ENCODE measurements around the gene SNCAIP. TPM values are rescaled to one million over a fixed set of nuclear protein-coding genes. Genes with fewer than 3 reads are reported as not detected.

The SNCAIP gene
- total RNA-seq, 2 experiments from 2014 or later: not detected

- H3K36me3 Mint-ChIP-seq (ENCODE audit: low read depth): no peaks in the 10 kb centered on the region
- no peaks in the 10 kb centered on the region for H3K27me3 Mint-ChIP-seq
- no peak overlapping the region for H3K4me3 Mint-ChIP-seq
- ChIA-PET POLR2A (no interaction called here), CTCF (no interaction called here)
- H3K27ac Mint-ChIP-seq: no peak overlapping the region
- no peak for DNase-seq
- H3K4me1 Mint-ChIP-seq: no peaks in the 10 kb centered on the region
- no peaks in the 10 kb centered on the region for H3K9me3 Mint-ChIP-seq
These were observed 108.1 kb downstream of the SNCAIP start for GRCh38 chr5:122420091-122420490.

- Mint-ChIP-seq H3K9me3 (no peaks in the 10 kb centered on the region), H3K36me3 (ENCODE audit: low read depth) (no peaks in the 10 kb centered on the region), H3K4me3 (no peak overlapping the region), H3K4me1 (no peaks in the 10 kb centered on the region), H3K27me3 (no peaks in the 10 kb centered on the region), H3K27ac (no peak overlapping the region)
- ChIA-PET POLR2A (no interaction called here), CTCF (no interaction called here)
- DNase-seq: no peak
These were observed 108.7 kb downstream of the SNCAIP start for GRCh38 chr5:122420537-122421236.

- Mint-ChIP-seq H3K36me3 (ENCODE audit: low read depth) (no peaks in the 10 kb centered on the region), H3K27me3 (no peaks in the 10 kb centered on the region), H3K4me1 (no peaks in the 10 kb centered on the region), H3K9me3 (no peaks in the 10 kb centered on the region), H3K4me3 (no peak overlapping the region), H3K27ac (no peak overlapping the region)
- no peak for DNase-seq
- CTCF ChIA-PET: no interaction called here
- POLR2A ChIA-PET: no interaction called here
These were observed 109.5 kb downstream of the SNCAIP start for GRCh38 chr5:122421374-122422079.

DNA sequence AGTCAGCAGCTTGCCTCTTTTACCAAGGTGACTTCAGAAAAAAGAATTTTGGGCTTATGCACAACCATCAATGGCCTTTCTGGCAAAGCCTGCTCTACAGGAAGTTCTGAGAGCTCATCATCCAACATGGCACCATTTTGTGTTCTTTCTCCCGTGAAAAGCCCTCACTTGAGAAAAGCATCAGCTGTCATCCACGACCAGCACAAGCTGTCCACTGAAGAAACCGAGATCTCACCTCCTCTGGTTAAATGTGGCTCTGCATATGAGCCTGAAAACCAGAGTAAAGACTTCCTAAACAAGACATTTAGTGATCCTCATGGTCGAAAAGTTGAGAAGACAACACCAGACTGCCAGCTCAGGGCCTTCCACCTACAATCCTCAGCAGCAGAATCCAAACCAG lies 111.2 kb downstream of the SNCAIP start:
- no peak for DNase-seq
- ChIA-PET CTCF (no interaction called here), POLR2A (no interaction called here)
- Mint-ChIP-seq H3K9me3 (no peaks in the 10 kb centered on the region), H3K4me1 (no peaks in the 10 kb centered on the region), H3K4me3 (no peak overlapping the region), H3K36me3 (ENCODE audit: low read depth) (no peaks in the 10 kb centered on the region), H3K27ac (no peak overlapping the region), H3K27me3 (no peaks in the 10 kb centered on the region)

DNA sequence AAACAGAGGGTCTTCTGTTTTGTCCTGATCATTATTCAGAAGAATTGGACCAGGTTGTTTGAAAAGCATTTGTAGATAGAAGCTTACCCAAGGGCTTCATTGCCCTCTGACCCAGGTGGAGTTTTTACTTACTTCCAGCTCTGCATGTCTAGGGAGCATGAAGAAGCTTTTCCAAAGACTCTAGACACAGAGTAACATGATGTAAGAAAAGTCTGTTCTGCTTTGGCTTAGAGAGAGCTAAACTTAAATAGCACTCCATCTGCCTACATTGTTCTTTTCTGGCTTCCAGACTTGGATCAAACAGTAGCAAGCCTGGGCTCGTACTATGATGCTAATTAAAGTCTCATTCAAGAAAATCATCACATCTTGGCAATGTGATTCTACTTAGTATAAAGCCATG lies 112.1 kb downstream of the SNCAIP start:
- ChIA-PET CTCF (no interaction called here), POLR2A (no interaction called here)
- Mint-ChIP-seq H3K27ac (no peak overlapping the region), H3K27me3 (no peaks in the 10 kb centered on the region), H3K36me3 (ENCODE audit: low read depth) (no peaks in the 10 kb centered on the region), H3K9me3 (no peaks in the 10 kb centered on the region), H3K4me1 (no peaks in the 10 kb centered on the region), H3K4me3 (no peak overlapping the region)
- no peak for DNase-seq

- no peak overlapping the region for H3K27ac Mint-ChIP-seq
- CTCF ChIA-PET: no interaction called here
- no peak overlapping the region for H3K4me3 Mint-ChIP-seq
- no peak for DNase-seq
- no peaks in the 10 kb centered on the region for H3K36me3 Mint-ChIP-seq (ENCODE audit: low read depth)
- no peaks in the 10 kb centered on the region for H3K9me3 Mint-ChIP-seq
- POLR2A ChIA-PET: no interaction called here
- H3K4me1 Mint-ChIP-seq: no peaks in the 10 kb centered on the region
- no peaks in the 10 kb centered on the region for H3K27me3 Mint-ChIP-seq
These were observed 114.3 kb downstream of the SNCAIP start for GRCh38 chr5:122426301-122426700.

- no peaks in the 10 kb centered on the region for H3K36me3 Mint-ChIP-seq (ENCODE audit: low read depth)
- H3K27ac Mint-ChIP-seq: no peak overlapping the region
- H3K4me3 Mint-ChIP-seq: no peak overlapping the region
- DNase-seq: no peak
- ChIA-PET POLR2A (no interaction called here), CTCF (no interaction called here)
- no peaks in the 10 kb centered on the region for H3K27me3 Mint-ChIP-seq
- no peaks in the 10 kb centered on the region for H3K9me3 Mint-ChIP-seq
- no peaks in the 10 kb centered on the region for H3K4me1 Mint-ChIP-seq
These were observed 115.6 kb downstream of the SNCAIP start for GRCh38 chr5:122427621-122428020.

GRCh38 chr5:122429545-122430318 lies 117.7 kb downstream of the SNCAIP start:
- H3K27ac Mint-ChIP-seq: no peak overlapping the region
- CTCF ChIA-PET: no interaction called here
- H3K27me3 Mint-ChIP-seq: no peaks in the 10 kb centered on the region

DNA sequence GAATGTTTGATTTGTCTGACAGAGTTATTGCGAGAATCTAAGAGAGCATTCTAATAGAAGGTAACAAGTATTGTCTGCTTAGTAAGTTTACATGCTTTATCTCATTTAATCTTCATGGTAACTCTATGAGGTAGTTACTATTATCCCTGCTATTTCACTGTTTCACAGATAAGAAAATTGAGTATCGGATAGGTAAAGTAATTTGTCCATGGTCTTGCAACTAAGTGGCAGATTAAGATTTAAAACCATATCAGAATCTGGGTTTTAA lies 118.2 kb downstream of the SNCAIP start:
- H3K27ac Mint-ChIP-seq: no peak overlapping the region
- H3K9me3 Mint-ChIP-seq: no peaks in the 10 kb centered on the region
- H3K36me3 Mint-ChIP-seq (ENCODE audit: low read depth): no peaks in the 10 kb centered on the region
- H3K4me3 Mint-ChIP-seq: no peak overlapping the region
- DNase-seq: no peak
- no peaks in the 10 kb centered on the region for H3K27me3 Mint-ChIP-seq
- ChIA-PET POLR2A (no interaction called here), CTCF (no interaction called here)
- H3K4me1 Mint-ChIP-seq: no peaks in the 10 kb centered on the region

More at GRCh38 chr5:122429545-122430318, 117.7 kb downstream of the SNCAIP start:
- Mint-ChIP-seq H3K9me3 (no peaks in the 10 kb centered on the region), H3K36me3 (ENCODE audit: low read depth) (no peaks in the 10 kb centered on the region), H3K4me1 (no peaks in the 10 kb centered on the region), H3K4me3 (no peak overlapping the region)
- POLR2A ChIA-PET: no interaction called here
- no peak for DNase-seq

- ChIA-PET CTCF (interaction anchor here (0.6 to 0.7 kb wide), 2 partner anchors 68 to 1118 kb away, joined by 3 to 5 read pairs; no protein-coding TSS in a partner anchor), POLR2A (no interaction called here)
- H3K27me3 Mint-ChIP-seq: no peaks in the 10 kb centered on the region
- no peak overlapping the region for H3K27ac Mint-ChIP-seq
- H3K36me3 Mint-ChIP-seq (ENCODE audit: low read depth): no peaks in the 10 kb centered on the region
- no peak for DNase-seq
- no peaks in the 10 kb centered on the region for H3K9me3 Mint-ChIP-seq
- no peaks in the 10 kb centered on the region for H3K4me1 Mint-ChIP-seq
- H3K4me3 Mint-ChIP-seq: no peak overlapping the region
These were observed 119.3 kb downstream of the SNCAIP start for GRCh38 chr5:122431298-122431697.

DNA sequence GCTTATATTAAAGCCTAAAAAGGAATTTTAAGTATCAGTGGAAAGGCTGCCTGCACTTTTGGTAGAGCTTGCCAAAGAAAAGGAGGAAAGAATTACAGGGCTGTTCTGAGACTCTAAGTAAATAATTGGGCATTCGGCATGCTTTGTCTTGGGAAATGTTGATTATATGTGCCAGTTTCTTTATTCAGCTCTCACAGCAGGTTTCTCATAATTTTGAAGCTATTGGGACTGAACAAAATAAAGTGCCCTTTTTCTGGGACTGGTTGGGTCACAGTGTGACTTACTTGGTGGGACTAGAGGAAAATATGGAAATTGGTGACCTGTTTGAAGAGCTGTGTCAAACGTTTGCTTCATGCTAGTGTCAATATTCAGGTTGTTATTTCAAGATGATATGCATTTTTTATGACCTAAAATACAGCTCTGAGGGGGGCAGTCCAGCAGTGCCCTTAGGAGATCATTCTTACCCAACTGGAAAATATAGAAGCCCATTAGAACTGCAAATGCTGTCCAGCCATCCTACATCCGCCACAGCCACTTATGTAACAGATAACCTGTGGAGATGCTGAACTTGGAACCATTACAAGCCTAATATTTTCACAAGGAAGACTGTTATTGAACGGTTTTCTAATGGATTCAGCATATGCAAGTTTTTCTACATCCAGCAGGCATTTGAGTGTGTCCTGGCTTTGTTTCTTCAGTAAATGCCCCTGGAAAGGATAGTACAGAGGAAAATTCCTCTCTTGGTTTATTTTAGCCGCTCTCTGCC lies 122.4 kb downstream of the SNCAIP start:
- CTCF ChIA-PET: interaction anchor here (0.5 kb wide), 1 partner anchor 119 kb away, joined by 3 read pairs; no protein-coding TSS in a partner anchor
- no peaks in the 10 kb centered on the region for H3K4me1 Mint-ChIP-seq
- H3K4me3 Mint-ChIP-seq: no peak overlapping the region
- no peaks in the 10 kb centered on the region for H3K36me3 Mint-ChIP-seq (ENCODE audit: low read depth)
- H3K27ac Mint-ChIP-seq: no peak overlapping the region
- H3K27me3 Mint-ChIP-seq: no peaks in the 10 kb centered on the region
- DNase-seq: no peak
- POLR2A ChIA-PET: no interaction called here
- H3K9me3 Mint-ChIP-seq: no peaks in the 10 kb centered on the region

GRCh38 chr5:122435234-122435633 lies 123.2 kb downstream of the SNCAIP start:
- Mint-ChIP-seq H3K27ac (no peak overlapping the region), H3K4me1 (no peaks in the 10 kb centered on the region), H3K36me3 (ENCODE audit: low read depth) (no peaks in the 10 kb centered on the region), H3K9me3 (no peaks in the 10 kb centered on the region), H3K27me3 (no peaks in the 10 kb centered on the region), H3K4me3 (no peak overlapping the region)
- ChIA-PET CTCF (no interaction called here), POLR2A (no interaction called here)
- no peak for DNase-seq

DNA sequence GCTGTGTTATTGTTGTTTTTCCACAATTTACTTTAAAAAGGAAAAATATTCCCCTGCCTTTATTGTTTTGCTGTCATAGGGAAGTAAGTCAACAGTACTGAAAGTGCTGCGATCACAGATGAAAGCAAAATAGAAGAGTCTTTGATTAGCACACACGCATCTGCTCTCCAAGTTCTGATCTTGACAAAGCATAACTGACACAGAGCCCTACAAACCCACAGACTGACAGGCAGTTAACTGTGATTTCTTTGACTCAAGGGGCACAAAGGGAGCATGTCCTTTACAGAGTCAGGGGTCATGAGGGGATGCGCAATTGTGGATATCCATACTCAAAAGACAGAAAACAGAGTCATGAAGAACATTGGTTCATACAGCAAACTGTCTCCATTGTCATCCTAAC lies 123.7 kb downstream of the SNCAIP start:
- H3K4me3 Mint-ChIP-seq: no peak overlapping the region
- DNase-seq: no peak
- no peaks in the 10 kb centered on the region for H3K27me3 Mint-ChIP-seq
- H3K4me1 Mint-ChIP-seq: no peaks in the 10 kb centered on the region
- H3K27ac Mint-ChIP-seq: no peak overlapping the region
- ChIA-PET POLR2A (no interaction called here), CTCF (no interaction called here)
- H3K9me3 Mint-ChIP-seq: no peaks in the 10 kb centered on the region
- H3K36me3 Mint-ChIP-seq (ENCODE audit: low read depth): no peaks in the 10 kb centered on the region

Measured in activated CD4-positive, alpha-beta T cell treated with anti-CD3 and anti-CD28 coated beads, Interleukin-2, amount 10 ng/mL, durations not matched to agents 7 days and 5 days (primary cell).